Measurements from ENCODE around the gene NDUFS8.

NDUFS8 gene

DNA sequence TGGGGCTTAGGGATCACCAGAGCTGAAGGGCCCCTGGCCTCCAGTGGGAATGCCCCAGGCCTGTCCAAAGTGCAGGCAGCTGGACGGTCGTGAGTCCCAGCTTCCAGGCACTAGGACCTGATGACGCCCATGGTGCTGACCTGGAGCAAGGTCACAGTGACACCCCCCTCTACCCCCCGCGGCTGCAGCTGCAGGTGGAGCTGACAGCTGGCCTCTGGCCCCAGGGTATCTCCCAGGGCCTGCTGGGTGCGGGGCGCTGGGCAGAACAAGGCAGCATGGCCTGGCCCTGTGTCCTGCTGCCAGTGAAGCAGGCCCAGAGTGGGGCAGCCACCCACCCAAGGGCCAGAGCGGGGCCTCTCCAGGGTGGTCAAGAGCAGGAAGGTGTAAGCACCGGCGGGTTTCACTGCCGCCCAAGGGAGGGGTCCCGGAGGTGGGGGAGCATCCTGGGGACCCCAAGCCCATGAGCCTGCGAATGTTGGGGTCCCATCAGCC is 7.8 kb downstream of the NDUFS8 start:
- no peak for DNase-seq

DNA sequence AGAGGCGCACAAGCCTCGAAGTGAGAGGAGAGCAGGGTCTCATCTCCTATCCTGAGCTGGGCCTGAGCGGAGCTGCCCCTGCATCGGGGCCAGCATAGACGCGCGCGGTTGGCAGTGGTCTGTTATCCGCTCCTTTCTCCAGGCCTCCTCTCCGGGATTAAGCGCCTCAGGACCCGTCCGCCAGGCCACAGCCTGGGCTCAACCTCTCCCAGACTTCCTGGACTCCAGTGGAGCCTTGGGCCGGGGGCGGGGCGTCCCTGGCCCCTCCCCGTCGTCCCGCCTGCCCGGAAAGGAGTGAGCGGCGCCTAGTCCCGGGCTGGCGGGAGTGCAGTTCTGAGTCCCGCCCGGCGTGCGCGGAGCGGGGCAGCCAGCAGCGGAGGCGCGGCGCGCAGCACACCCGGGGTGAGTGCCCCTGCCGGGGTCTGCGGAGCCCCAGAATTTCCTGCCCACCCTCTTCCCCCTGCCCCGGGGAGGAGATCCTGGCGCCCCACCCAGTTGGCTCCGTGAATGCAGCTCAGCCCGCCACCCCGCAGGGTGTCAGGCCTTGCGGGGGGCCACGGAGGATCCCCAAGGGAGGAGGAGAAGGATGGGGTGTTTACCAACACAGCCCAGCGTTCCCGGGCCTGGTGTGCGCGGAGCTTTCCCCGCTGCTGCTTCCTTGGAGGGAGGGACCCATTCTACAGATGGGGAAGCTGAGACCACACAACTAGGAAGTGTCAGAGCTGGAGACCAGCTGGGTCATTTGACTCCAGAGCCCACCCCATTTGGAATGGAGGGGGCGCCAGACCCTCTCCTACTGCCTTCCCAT is 8.4 kb downstream of the NDUFS8 start, which contains the start of gene TCIRG1:
Gene TCIRG1, plus strand, starts transcription at position 308 of the 808 bp plus-strand sequence. CDS start 2,247 bp downstream, outside the sequence.
- DNase-seq, result peak in 1 of 2 experiments; percentile 24

DNA sequence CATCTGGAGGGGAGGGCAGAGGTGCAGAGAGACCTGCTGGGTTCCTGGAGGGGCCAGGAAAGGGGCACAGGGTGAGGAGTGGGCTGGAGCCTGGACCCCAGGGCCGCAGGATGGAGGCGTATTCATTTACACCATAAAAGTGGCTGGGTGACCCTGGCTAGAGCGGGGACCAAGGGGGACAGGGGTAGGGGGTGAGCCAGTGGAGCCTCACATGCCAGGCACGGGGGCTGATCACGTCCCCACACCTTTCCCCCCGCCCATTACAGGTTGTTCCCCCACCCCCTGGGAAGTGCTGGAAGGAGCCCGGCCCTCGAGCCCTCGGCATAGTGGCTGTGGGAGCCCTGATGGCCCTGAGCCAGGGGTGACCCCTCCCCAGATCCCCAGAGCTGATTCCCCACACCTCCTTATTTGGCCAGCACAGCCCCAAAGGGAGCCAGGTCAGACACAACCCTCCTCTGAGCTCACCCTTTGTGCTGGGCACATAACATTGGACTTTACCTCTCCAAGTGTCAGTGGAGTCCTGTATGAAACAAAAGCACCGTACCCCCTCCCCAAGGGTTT is 9.1 kb downstream of the NDUFS8 start:
- no peak for DNase-seq

DNA sequence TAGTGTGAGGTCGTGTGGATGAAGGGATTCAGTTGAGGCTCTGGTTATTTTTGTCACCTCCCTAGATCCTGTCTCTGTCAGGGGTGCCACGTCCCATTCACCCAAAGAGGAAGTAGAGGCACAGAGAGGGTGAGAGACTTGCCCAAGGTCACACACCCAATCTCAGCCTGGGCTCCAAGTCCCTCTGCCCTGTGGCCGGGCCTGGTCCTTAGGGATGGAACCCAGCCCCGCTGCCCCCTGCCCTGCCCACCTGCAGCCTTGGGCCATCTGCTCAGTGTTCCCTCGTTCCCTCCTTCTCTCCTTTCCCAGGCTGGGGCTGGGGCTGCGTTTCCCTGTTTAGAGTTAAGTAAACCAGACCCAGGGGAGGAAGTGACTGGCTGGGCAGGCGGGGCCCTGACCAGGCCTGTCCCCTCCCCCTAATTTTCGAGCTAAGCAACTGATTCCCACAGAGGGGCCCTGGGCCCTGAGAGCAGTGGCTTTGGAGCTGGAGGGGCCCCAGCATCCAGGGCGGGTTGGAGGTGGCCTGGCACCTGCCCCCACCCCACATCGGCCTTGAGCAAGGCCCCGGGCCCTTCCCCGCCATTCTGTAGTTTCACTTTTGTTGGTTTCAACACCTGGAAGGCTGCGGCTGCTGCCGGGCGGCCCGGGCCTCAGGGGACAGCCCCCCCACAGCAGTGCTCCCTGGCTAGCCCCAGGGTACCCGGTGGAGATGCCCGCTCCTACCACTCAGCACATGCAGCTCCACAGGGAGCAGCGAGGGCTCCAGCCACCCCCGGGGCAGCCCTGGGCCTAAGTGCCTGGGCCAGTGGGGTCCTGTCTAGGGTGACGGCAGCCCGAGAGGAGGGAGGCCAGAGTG is 9.8 kb downstream of the NDUFS8 start:
- no peak for DNase-seq

DNA sequence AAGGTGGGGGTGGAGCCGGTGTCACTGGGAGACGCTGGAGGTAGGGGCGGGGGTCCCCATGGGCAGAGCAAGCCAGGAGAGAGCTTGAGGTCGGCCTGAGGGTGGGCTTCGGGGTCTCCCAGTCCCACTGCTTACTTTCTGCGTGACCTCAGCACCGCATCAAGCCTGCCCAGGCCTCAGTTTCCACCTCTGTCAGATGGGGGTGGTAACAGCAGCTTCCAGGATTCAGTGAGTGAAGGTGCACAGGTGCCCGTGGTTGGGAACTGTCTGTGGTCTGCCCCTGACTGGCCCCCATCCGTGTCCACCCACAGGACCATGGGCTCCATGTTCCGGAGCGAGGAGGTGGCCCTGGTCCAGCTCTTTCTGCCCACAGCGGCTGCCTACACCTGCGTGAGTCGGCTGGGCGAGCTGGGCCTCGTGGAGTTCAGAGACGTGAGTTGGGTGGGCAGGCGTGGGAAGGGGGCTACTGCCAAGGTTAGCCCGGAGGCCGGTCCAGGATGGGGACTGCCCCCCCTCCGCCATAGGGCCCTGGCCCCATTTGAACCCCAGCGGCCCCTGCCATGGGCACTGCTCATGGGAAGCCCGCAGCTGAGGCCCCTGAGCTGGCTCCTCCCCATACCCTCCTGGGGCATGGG is 10.6 kb downstream of the NDUFS8 start:
- DNase-seq, result no peak

DNA sequence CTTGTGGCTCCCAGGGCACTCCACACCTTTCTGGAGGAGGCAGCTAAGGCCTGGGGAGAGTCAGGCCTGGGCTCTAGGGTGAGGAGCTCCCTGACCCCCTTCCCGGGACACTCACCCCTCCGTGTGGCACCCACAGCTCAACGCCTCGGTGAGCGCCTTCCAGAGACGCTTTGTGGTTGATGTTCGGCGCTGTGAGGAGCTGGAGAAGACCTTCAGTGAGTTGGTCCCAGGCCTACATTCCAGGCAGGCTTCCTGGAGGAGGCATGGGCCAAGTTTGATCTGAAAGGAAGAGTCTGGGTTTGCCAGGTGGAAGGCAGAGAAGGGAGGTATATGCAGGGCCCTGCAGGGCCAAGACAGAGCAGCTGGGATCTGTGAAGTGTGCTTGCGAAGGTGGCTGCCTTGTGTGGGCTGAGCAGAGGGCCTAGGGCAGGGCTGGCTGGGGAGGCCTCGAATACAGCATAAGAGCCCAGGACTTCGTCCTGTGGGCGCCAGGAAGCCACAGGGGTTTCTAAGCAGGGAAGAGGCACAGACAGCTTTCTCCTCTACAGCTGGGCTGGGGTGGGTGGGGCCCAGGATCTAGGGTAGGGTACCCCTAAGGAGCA is 11.2 kb downstream of the NDUFS8 start:
- no peak for DNase-seq

DNA sequence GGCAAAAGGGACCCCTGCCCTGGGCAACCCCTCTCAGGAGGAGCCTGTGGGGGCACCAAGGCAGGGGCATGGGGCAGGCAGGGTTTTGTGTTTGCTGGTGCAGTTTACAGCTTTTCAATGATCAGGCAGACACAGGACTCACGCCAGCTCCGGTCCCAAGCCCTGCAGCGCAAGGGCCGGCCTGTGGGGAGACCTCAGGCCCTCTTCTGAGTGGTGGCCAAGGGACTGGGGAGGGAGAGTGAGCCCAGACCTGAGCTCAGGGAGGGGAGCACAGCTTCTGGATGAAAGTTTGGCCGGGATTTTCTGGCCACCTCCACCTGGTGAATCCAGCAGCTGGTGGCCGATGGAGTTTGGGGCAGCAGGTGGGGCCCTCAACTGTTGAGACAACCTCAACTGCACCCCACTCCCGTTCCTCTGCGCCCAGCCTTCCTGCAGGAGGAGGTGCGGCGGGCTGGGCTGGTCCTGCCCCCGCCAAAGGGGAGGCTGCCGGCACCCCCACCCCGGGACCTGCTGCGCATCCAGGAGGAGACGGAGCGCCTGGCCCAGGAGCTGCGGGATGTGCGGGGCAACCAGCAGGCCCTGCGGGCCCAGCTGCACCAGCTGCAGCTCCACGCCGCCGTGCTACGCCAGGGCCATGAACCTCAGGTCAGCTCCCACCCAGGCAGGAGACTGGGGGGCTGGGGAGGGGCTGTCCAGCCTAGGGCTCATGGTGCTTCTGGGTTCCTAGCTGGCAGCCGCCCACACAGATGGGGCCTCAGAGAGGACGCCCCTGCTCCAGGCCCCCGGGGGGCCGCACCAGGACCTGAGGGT is 11.9 kb downstream of the NDUFS8 start:
- no peak for DNase-seq

DNA sequence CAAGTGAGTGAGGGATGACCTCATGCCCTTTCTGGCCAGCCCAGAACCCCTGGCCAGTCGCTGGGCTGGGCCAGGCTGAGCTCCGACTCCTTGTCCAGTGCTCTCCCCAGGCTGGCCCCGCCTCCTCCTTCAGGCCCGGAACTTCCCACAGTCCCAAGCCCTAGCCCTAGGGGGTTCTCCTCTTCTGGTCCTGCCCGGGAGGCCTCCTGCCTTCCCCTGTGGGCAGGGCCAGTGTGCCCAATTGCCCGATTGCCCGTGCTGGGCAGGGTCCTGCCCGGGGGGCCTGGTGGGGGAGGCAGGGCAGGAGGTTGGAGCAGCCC is 12.5 kb downstream of the NDUFS8 start:
- no peak for DNase-seq

DNA sequence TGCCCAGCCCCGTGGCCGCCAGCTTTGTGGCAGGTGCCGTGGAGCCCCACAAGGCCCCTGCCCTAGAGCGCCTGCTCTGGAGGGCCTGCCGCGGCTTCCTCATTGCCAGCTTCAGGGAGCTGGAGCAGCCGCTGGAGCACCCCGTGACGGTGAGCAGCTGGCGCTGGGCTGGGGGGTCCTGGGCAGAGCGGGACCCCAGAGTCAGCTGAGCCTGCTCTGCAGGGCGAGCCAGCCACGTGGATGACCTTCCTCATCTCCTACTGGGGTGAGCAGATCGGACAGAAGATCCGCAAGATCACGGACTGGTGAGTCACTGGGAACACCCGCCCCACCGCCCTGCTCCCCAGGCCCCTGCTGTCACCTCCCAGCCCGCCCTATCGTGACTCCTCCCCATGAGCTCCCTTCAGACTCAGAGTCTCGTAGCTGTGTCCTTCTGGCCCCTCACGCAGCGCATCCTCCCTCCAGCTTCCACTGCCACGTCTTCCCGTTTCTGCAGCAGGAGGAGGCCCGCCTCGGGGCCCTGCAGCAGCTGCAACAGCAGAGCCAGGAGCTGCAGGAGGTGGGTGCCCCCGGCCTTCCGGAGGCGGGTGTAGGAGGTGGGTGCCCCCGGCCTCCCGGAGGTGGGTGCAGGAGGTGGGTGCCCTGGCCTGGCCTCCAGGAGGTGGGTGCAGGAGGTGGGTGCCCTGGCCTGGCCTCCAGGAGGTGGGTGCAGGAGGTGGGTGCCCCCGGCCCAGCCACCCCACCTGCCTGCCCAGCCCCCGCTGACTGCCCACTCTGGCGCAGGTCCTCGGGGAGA is 13.1 kb downstream of the NDUFS8 start:
- peak; percentile 33 to 62 for DNase-seq

DNA sequence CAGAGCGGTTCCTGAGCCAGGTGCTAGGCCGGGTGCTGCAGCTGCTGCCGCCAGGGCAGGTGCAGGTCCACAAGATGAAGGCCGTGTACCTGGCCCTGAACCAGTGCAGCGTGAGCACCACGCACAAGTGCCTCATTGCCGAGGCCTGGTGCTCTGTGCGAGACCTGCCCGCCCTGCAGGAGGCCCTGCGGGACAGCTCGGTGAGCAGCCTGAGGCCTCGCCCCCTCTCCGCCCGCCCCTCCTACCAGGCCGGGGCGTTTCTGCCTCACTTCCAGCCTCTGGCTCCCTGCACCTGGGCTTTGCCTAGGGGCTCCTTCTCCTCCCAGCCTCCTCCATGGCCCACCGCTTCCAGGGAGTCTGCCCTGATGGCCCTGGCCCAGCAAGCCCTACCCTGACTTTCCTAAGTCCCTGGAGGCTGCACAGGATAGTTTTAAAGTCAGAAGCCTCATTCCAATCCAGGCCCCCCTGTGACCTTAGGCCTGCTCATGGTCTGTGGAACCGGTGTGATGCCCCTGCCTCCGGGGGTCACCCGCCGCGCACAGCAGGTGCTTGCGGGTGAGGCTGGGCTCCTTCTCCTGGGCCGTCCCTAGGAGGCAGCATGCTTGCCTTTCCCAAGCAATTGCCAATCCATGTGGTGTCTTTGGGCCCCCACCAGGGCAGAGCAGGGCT is 13.8 kb downstream of the NDUFS8 start:
- DNase-seq, result peak; percentile 41 to 75

DNA sequence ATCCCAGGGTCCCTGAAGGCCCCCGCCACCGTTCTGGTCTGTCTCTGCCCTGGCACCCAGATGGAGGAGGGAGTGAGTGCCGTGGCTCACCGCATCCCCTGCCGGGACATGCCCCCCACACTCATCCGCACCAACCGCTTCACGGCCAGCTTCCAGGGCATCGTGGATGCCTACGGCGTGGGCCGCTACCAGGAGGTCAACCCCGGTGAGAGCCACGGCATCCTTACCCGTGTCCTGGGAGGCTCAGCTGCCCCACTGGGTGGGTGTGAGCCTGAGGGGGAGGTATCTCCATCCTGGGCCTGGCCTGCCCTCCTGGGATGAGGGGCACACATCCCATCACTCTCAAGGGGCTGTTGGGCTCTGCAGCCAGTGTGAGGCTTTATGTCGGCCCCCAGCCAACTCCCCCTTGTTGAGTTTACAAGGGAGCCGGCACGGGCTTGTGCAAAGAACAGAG is 14.4 kb downstream of the NDUFS8 start:
- DNase-seq, result no peak

DNA sequence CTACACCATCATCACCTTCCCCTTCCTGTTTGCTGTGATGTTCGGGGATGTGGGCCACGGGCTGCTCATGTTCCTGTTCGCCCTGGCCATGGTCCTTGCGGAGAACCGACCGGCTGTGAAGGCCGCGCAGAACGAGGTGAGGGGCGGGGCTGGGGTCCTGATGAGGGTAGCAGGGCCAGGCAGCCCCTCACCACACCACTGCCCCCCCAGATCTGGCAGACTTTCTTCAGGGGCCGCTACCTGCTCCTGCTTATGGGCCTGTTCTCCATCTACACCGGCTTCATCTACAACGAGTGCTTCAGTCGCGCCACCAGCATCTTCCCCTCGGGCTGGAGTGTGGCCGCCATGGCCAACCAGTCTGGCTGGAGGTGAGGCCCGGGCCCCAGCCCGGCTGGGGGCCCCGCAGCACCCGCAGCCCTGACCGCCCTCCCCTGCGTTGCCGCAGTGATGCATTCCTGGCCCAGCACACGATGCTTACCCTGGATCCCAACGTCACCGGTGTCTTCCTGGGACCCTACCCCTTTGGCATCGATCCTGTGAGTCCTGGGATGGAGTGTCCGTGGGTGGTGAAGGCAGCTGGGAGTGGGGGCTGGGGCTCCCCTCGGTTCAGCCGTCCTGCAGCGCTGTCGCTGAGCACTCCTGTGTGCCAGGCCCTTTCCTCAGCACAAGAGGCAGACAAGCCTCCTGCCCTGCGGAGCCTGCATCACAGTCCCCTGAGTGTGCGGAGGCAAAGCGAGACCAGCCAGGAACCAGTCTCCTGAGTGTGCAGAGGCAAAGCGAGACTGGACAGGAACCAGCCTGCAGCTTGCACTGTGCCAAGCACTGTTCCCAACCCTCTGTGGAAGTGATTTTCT is 17.2 kb downstream of the NDUFS8 start:
- DNase-seq, result no peak

DNA sequence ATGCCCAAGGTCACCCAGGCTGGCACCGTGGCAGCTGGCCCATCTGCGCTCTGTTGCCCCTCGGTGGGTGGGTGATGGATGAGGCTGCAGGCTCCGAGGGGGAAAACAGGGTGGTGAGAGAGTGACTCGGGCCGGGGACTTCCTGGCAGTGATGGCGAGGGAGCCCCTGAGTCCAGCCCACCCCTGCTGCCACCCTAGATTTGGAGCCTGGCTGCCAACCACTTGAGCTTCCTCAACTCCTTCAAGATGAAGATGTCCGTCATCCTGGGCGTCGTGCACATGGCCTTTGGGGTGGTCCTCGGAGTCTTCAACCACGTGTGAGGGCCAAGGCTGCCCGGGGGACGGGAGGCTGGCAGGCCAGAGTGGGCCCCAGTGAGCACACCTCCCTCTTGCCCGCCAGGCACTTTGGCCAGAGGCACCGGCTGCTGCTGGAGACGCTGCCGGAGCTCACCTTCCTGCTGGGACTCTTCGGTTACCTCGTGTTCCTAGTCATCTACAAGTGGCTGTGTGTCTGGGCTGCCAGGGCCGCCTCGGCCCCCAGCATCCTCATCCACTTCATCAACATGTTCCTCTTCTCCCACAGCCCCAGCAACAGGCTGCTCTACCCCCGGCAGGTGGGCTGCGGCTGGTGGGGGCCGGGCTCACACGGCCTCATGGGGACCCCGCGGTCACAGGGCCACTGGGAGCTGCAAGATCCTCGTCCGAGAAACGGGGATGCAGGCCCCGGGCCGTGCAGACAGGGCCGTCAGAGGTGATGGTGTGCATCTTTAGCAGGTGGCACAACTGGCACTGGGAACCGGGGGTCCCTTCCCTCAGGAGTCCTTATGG is 18.4 kb downstream of the NDUFS8 start:
- no peak for DNase-seq

DNA sequence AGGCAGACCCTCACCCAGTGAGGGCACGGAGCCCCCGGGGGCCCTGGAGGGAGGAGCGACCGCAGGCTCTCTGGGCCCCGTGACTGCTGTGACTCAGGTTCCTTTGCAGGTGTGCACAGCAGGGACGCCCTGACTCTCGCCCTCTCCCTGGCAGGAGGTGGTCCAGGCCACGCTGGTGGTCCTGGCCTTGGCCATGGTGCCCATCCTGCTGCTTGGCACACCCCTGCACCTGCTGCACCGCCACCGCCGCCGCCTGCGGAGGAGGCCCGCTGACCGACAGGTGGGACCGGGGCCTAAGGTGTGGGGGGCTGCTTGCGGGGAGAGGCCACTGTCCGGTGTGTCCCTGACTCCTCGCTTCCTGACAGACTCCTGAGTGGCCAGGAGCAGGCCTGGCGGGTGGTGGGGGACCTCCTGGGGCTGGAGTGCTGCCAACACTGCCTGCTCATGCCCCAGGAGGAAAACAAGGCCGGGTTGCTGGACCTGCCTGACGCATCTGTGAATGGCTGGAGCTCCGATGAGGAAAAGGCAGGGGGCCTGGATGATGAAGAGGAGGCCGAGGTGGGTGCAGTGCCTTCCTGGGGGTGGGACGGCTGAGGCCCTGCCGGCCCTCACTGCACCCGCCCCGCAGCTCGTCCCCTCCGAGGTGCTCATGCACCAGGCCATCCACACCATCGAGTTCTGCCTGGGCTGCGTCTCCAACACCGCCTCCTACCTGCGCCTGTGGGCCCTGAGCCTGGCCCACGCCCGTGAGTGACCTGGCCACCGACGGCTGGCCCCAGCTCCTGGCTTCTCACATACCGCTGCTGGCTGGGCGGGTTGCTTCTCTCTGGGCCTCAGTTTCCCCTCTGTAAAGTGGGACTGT is 19.3 kb downstream of the NDUFS8 start:
- DNase-seq, result no peak

DNA sequence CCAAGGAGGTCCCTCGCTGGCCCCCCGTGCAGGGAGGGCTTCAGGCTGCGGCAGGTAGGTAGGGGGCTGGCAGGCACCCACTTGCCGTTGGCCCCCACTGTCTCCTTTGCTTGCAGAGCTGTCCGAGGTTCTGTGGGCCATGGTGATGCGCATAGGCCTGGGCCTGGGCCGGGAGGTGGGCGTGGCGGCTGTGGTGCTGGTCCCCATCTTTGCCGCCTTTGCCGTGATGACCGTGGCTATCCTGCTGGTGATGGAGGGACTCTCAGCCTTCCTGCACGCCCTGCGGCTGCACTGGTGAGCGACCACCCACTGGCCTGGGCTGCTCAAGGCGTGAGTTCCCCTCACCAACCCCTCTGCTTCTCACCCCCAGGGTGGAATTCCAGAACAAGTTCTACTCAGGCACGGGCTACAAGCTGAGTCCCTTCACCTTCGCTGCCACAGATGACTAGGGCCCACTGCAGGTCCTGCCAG is 19.9 kb downstream of the NDUFS8 start:
- no peak for DNase-seq

DNA sequence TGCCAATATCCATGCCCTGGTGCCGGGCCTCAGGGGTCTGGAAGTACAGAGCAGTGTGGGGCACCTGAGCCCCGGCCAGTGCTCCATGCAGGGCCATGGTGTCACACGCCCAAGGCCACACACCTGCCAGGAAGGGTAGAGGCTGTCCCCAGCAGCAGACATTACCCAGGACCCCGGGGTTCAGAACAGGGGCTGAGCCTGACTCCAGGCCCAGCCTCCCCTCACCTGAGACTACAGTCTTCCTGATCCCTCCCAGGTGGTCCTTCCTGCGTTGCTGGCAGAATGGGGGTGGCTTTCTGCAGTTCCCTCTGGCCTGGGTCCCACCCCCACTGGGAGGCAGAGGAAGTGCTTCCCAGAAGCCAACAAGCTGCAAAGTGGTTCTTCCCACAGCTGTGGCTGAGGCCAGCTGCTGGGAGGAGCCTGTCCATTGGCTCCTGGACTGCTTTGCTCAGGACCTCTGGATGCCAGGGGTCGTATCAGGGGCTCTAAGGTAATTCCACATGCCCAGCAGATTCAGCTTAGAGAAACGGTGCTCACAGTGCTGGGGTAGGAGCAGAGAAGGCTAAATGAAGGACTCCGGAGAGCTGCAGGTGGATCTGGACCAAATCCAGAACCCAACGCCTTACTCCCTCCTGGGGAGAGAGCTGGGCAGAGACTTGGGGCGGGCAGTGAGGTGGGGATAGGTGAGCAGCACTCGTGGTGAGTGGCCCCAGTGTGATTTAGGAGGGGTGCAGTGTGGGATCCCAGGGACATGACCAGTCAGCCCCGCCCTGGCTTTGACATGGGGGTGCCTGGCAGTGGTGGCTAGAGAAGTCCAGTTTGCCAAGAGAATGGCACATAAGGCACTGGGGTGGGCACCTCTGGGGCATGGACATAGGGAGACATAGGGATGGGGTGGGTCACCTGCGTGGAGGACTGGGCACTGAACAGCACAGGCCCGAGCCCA is 21.0 kb downstream of the NDUFS8 start:
- DNase-seq, result peak; percentile 26 to 42

Measured in NCI-H2081 (cell line).